ENCODE results near the gene POPDC2. TPM values are rescaled to one million over a fixed set of nuclear protein-coding genes. Genes with fewer than 3 reads are reported as not detected.

The POPDC2 gene
- total RNA-seq, 1 experiment from 2014 or later: not detected

GRCh38 chr3:119642746-119643473 is 17.5 kb downstream of the POPDC2 start:
- DNase-seq (ENCODE audit: extremely low read depth, low read depth): no peak

- DNase-seq (ENCODE audit: extremely low read depth, low read depth): no peak
These were observed 19.0 kb downstream of the POPDC2 start for GRCh38 chr3:119641416-119641815.

- DNase-seq (ENCODE audit: extremely low read depth, low read depth): no peak
These were observed 20.7 kb downstream of the POPDC2 start for GRCh38 chr3:119639494-119640350.

GRCh38 chr3:119637679-119638477 is 22.5 kb downstream of the POPDC2 start:
- DNase-seq (ENCODE audit: extremely low read depth, low read depth): no peak

GRCh38 chr3:119636891-119637611 is 23.3 kb downstream of the POPDC2 start:
- no peak for DNase-seq (ENCODE audit: extremely low read depth, low read depth)

- DNase-seq (ENCODE audit: extremely low read depth, low read depth): no peak
These were observed 24.1 kb downstream of the POPDC2 start for GRCh38 chr3:119636249-119636648.

- DNase-seq (ENCODE audit: extremely low read depth, low read depth): no peak
These were observed 24.7 kb downstream of the POPDC2 start for GRCh38 chr3:119635719-119636118.

- DNase-seq (ENCODE audit: extremely low read depth, low read depth): no peak
These were observed 27.6 kb downstream of the POPDC2 start for GRCh38 chr3:119632829-119633228.

- no peak for DNase-seq (ENCODE audit: extremely low read depth, low read depth)
These were observed 28.2 kb downstream of the POPDC2 start for GRCh38 chr3:119632216-119632615.

GRCh38 chr3:119631516-119631915 is 28.9 kb downstream of the POPDC2 start:
- no peak for DNase-seq (ENCODE audit: extremely low read depth, low read depth)

GRCh38 chr3:119630880-119631329 is 29.5 kb downstream of the POPDC2 start:
- no peak for DNase-seq (ENCODE audit: extremely low read depth, low read depth)

- no peak for DNase-seq (ENCODE audit: extremely low read depth, low read depth)
These were observed 30.1 kb downstream of the POPDC2 start for GRCh38 chr3:119630128-119630879.

GRCh38 chr3:119628816-119629445 is 31.5 kb downstream of the POPDC2 start:
- DNase-seq (ENCODE audit: extremely low read depth, low read depth): no peak

- no peak for DNase-seq (ENCODE audit: extremely low read depth, low read depth)
These were observed 32.0 kb downstream of the POPDC2 start for GRCh38 chr3:119628390-119628789.

GRCh38 chr3:119627461-119627860 is 32.9 kb downstream of the POPDC2 start:
- DNase-seq (ENCODE audit: extremely low read depth, low read depth): no peak

- DNase-seq (ENCODE audit: extremely low read depth, low read depth): no peak
These were observed 34.2 kb downstream of the POPDC2 start for GRCh38 chr3:119626196-119626595.

- no peak for DNase-seq (ENCODE audit: extremely low read depth, low read depth)
These were observed 34.8 kb downstream of the POPDC2 start for GRCh38 chr3:119625451-119626153.

GRCh38 chr3:119624002-119624720 is 36.2 kb downstream of the POPDC2 start:
- DNase-seq (ENCODE audit: extremely low read depth, low read depth): no peak
